MM.1S (cell line): Measurements from ENCODE around the gene YIPF7.
A peak's percentile ranks its signal among the peaks of the same experiment; 100 is the strongest.

Source experiments
- CTCF ChIP-seq: fragments of 300-600 bp; sonication (generic); IDR thresholded peaks from 2 replicates; pipeline ENCODE4 v1.5.1; 2016; ENCODE audit warnings: antibody characterized with exemption, low read length, mixed read lengths
- EZH2 ChIP-seq: fragments of 300-600 bp; sonication (generic); optimal IDR thresholded peaks from 2 replicates; pipeline ENCODE3; 2017; ENCODE audit warnings: low read depth, mild to moderate bottlenecking, antibody characterized with exemption, low read length, mixed read lengths
- EZH2phosphoT487 ChIP-seq: fragments of 300-600 bp; sonication (generic); IDR thresholded peaks from 2 replicates; pipeline ENCODE4 v1.6.1; 2018; ENCODE audit warnings: antibody characterized with exemption, low read length

- TF ChIP-seq CTCF (peak; percentile 31; the same call in 1 of the 2 replicates), EZH2 (no peak), EZH2phosphoT487 (no peak)
Observed at GRCh38 chr4:44583393-44583792, 68.0 kb downstream of the YIPF7 start.
